GM13977 (cell line): ENCODE results near the gene STX2.

ENCODE experiments used
- DNase-seq: peaks from one replicate; pipeline ENCODE4 v3.0.0; 2012; ENCODE audit warnings: low spot score
- in situ Hi-C: fragments of 300-500 bp; cut with MboI; formaldehyde crosslinking; loops from one replicate; pipeline ENCODE4 v1.12.0; 2022; ENCODE audit warnings: low sequenced_read_pairs, low pct_unique_long_range_greater_than_20kb, mixed read lengths, inconsistent platforms; ENCODE audit not compliant: unreplicated experiment
- TF ChIP-seq, protein P1 (sequence below): IDR thresholded peaks from 2 replicates; pipeline ENCODE4 v1.5.1; 2012; ENCODE audit warnings: mild to moderate bottlenecking, control low read depth; ENCODE audit not compliant: insufficient read depth; ENCODE audit errors: extremely low read depth, missing control alignments

Gene STX2

DNA sequence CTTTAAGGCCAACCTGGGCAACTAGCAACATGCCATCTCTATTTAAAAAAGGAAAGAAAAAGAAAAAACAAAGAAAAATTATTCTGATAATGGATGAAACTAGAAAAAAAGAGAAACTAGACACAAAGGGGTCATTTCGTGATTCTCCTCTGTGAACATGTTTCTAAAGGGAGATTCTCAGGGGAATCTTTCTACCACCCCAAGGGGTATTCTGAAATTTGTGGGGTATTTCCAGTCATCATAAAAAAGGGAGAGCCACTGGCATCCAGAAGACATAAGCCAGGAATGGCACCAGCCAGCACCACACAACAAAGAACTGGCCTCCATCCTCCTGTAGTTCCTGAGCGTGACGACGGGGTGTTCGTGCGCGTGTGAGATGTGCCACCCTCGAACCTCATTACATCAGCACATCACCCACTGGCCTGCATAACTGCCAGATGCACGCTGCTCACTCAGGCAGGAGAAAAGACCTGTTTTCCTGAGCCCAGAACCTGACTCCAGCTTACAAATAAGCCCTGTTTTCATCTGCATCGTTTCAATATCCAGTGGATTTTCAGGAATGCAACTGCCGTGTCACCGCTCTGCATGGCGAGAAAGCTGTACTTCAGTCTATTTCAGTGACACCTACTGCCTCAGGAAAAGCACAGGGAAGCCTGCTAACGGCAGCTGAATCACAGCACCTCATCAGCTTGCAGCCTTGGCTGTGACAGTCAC is 23.9 kb downstream of the STX2 start:
- TF ChIP-seq, protein P1, sequence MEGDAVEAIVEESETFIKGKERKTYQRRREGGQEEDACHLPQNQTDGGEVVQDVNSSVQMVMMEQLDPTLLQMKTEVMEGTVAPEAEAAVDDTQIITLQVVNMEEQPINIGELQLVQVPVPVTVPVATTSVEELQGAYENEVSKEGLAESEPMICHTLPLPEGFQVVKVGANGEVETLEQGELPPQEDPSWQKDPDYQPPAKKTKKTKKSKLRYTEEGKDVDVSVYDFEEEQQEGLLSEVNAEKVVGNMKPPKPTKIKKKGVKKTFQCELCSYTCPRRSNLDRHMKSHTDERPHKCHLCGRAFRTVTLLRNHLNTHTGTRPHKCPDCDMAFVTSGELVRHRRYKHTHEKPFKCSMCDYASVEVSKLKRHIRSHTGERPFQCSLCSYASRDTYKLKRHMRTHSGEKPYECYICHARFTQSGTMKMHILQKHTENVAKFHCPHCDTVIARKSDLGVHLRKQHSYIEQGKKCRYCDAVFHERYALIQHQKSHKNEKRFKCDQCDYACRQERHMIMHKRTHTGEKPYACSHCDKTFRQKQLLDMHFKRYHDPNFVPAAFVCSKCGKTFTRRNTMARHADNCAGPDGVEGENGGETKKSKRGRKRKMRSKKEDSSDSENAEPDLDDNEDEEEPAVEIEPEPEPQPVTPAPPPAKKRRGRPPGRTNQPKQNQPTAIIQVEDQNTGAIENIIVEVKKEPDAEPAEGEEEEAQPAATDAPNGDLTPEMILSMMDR = no peak
- in situ Hi-C loops = no loop called here
- DNase-seq = no peak

DNA sequence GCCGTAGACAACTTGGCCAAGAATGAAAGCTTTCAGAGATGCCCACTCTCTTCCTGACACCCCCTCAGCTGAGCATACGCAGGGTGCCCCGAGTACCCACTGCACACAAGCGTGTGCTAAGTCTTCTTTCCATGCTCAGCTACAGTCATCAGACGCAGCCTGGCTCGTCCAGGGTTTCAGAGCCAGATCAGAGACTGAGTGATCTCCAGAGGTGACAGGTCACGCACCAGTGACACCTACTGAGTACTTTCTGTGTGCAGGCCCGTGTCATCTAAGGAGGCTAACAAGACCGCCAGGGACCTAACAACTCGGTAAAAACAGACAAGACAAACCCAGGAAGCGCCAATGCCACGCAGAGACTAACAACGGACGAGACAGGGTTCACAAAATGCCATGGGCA is 25.1 kb downstream of the STX2 start:
- no peak for DNase-seq
- TF ChIP-seq, protein P1 = no peak
- in situ Hi-C loops = no loop called here

DNA sequence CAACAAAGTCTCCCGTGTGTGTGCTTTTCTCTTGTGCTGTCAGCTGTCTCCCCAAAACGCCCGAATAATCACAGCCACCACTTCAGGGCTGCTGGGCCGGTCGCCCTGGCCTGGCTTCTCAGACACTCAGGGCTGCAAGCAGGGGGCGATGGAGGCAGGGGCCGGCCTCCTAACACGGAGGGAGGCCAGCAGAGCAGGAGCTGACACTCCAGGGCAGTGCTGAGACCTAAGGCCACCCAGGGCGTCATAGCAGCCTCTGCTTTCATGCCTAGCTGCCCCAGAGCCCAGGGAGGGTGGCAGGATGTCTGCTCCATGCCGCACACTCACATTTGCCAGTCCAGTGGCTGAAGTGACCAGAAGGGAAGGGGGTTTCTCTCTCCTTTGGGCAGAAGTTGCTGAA is 25.6 kb downstream of the STX2 start:
- DNase-seq = no peak
- TF ChIP-seq, protein P1 = no peak
- in situ Hi-C loops = no loop called here

DNA sequence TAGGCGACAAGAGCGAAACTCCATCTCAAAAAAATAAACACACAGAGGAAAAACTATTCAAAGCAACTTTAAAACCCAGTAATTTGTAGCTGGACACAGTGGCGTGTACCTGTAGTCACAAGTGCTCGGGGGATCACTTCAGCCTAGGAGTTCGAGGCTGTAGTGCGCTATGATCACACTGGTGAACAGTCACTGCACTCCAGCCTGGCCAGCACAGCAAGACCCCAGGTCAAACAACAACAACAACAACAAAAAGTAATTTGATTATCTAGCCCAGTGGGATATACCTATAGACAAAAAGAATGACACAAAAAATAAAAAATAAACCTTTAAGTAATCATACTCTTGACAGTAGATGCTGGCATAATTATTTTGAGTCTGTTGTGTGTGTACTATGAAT is 29.3 kb downstream of the STX2 start:
- in situ Hi-C loops = no loop called here
- no peak for DNase-seq
- TF ChIP-seq, protein P1 = no peak

DNA sequence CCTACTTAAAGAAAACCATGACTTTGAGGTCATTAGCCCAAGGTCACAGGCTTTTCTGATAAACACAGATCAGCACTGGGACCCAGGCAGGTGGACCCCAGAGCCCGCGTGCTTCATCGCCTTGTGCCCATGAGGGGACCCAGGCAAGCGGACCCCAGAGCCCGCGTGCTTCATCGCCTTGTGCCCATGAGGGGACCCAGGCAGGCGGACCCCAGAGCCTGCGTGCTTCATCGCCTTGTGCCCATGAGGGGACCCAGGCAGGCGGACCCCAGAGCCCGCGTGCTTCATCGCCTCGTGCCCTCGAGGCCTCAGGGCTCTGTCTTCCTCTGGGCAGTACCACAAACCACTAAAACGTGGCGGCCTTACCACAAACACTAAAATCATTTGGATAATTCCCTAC is 31.7 kb downstream of the STX2 start:
- DNase-seq = no peak
- TF ChIP-seq, protein P1 = no peak
- in situ Hi-C loops = no loop called here

DNA sequence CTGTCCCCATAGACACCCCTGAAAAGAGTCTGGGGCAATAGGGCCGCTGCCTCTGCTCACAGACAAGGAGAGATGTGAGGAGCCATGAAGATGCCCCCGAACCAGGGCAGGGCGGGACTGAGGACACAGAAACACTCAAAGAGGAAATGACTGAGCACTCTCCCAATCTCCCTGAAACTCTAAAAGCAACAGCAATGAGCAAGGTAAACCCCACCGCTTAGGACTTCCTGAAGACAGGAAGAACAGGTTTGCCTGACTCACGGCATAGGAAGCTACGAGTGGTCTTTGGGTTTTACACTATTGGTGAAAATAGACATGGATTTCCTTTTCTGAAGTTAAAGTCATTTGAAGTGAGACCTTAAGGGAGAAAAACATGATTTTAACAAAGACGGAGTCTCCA is 32.5 kb downstream of the STX2 start:
- TF ChIP-seq, protein P1 = no peak
- in situ Hi-C loops = no loop called here

More for the DNA sequence above, 32.5 kb downstream of the STX2 start:
- no peak for DNase-seq
